Hepatocyte (in vitro differentiated cells): ENCODE data around the gene ASB9. TPM values are rescaled to one million over a fixed set of nuclear protein-coding genes. Genes with fewer than 3 reads are reported as not detected.

ENCODE experiments used
- DNase-seq: peaks from one replicate; pipeline ENCODE4 v3.0.0-alpha.2; 2016; ENCODE audit warnings: low spot score
- H2AFZ ChIP-seq: fragments of 200-600 bp; sonication (generic); 2 replicates; pipeline ENCODE4 v1.6.0; 2016; ENCODE audit warnings: antibody characterized with exemption, mild to moderate bottlenecking
- H3K27ac ChIP-seq: fragments of 200-600 bp; sonication (generic); 2 replicates; pipeline ENCODE4 v1.5.1; 2016; ENCODE audit warnings: mild to moderate bottlenecking
- H3K27me3 ChIP-seq: fragments of 200-600 bp; sonication (generic); 2 replicates; pipeline ENCODE4 v1.6.1; 2016
- H3K36me3 ChIP-seq: fragments of 200-600 bp; sonication (generic); replicated peaks from 2 replicates; pipeline ENCODE4 v1.5.1; 2016; ENCODE audit warnings: low read depth; ENCODE audit not compliant: insufficient read depth
- H3K4me1 ChIP-seq: fragments of 200-600 bp; sonication (generic); 2 replicates; pipeline ENCODE4 v1.5.1; 2016; ENCODE audit warnings: mild to moderate bottlenecking, moderate library complexity; ENCODE audit not compliant: insufficient read depth
- H3K4me2 ChIP-seq: fragments of 200-600 bp; sonication (generic); 2 replicates; pipeline ENCODE4 v1.6.0; 2016
- H3K4me3 ChIP-seq: fragments of 200-600 bp; sonication (generic); 2 replicates; pipeline ENCODE4 v1.5.1; 2016; ENCODE audit warnings: mild to moderate bottlenecking
- H3K79me2 ChIP-seq: fragments of 200-600 bp; sonication (generic); 2 replicates; pipeline ENCODE4 v1.6.0; 2017; ENCODE audit warnings: mild to moderate bottlenecking
- H3K9me2 ChIP-seq: fragments of 200-600 bp; sonication (generic); replicated peaks from 2 replicates; pipeline ENCODE4 v1.6.0; 2017; ENCODE audit warnings: mild to moderate bottlenecking; ENCODE audit not compliant: insufficient read depth
- H3K9me3 ChIP-seq: fragments of 200-600 bp; sonication (generic); 2 replicates; pipeline ENCODE4 v1.5.1; 2016; ENCODE audit warnings: low read depth, mild to moderate bottlenecking
- H4K20me1 ChIP-seq: fragments of 200-600 bp; sonication (generic); 2 replicates; pipeline ENCODE4 v1.6.0; 2016; ENCODE audit warnings: mild to moderate bottlenecking; ENCODE audit not compliant: insufficient read depth, poor library complexity, severe bottlenecking
- CTCF ChIP-seq: fragments of 200-600 bp; sonication (generic); IDR thresholded peaks from 2 replicates; pipeline ENCODE4 v1.5.1; 2016; ENCODE audit warnings: antibody characterized with exemption, mild to moderate bottlenecking; ENCODE audit not compliant: poor library complexity
- EZH2 ChIP-seq: fragments of 200-600 bp; sonication (generic); IDR thresholded peaks from 2 replicates; pipeline ENCODE4 v1.6.1; 2016; ENCODE audit warnings: antibody characterized with exemption, mild to moderate bottlenecking, borderline replicate concordance
- EZH2phosphoT487 ChIP-seq: fragments of 200-600 bp; sonication (generic); IDR thresholded peaks from one replicate; pipeline ENCODE4 v1.6.1; 2018; ENCODE audit warnings: antibody characterized with exemption, mild to moderate bottlenecking, low read depth, moderate library complexity; ENCODE audit not compliant: unreplicated experiment, severe bottlenecking
- WGBS: methylation state at CpG from one replicate; pipeline ENCODE4 v1.1.6; 2016; ENCODE audit warnings: low lambda C conversion rate; ENCODE audit errors: missing lambda C conversion rate; 5-methylcytosine and 5-hydroxymethylcytosine counted together
- polyA plus RNA-seq: library from polyadenylated mRNA; unstranded; fragments of >200 nt; fragmentation: Nextera tagmentation; extraction: Ambion mirVana; gene quantifications from 2 replicates; pipeline ENCODE4 v1.2.1, GENCODE V29; 2016
- total RNA-seq: library from RNA; depleted of rRNA; stranded (reverse); fragments of >200 nt; gene quantifications from 2 replicates; pipeline ENCODE4 v1.2.3, GENCODE V29; 2014

The ASB9 gene
- total and polyA plus RNA-seq, 2 experiments from 2014 or later = 4.7 to 6.0 TPM

- DNase-seq = peak; percentile 59
- H2AFZ ChIP-seq = no peak overlapping the region
Observed at GRCh38 chrX:15301924-15302323, 32.0 kb upstream of the ASB9 start.

GRCh38 chrX:15299941-15300851, 30.3 kb upstream of the ASB9 start:
- 65% methylated on average over 4 of the region's 4 CpGs for WGBS
- peak; percentile 28 for DNase-seq
- H3K27ac ChIP-seq = no peak overlapping the region

More at GRCh38 chrX:15301924-15302323, 32.0 kb upstream of the ASB9 start:
- H3K4me2 ChIP-seq = no peak overlapping the region
- H3K4me1 ChIP-seq = no peaks in the 10 kb centered on the region
- no peaks in the 10 kb centered on the region for H3K36me3 ChIP-seq
- TF ChIP-seq EZH2 (no peak), CTCF (no peak), EZH2phosphoT487 (no peak)
- H3K9me3 ChIP-seq = no peaks in the 10 kb centered on the region
- no peaks in the 10 kb centered on the region for H3K79me2 ChIP-seq
- H3K27me3 ChIP-seq = no peaks in the 10 kb centered on the region
- H3K4me3 ChIP-seq = no peak overlapping the region
- H4K20me1 ChIP-seq = no peaks in the 10 kb centered on the region
- WGBS = 49% methylated on average over 4 of the region's 4 CpGs
- H3K27ac ChIP-seq = peak overlapping the region; percentile 63
- no peaks in the 10 kb centered on the region for H3K9me2 ChIP-seq

GRCh38 chrX:15298780-15299179, 28.9 kb upstream of the ASB9 start:
- TF ChIP-seq CTCF = no peak
- TF ChIP-seq EZH2 = no peak
- no peak for TF ChIP-seq EZH2phosphoT487
- H3K4me1 ChIP-seq = no peaks in the 10 kb centered on the region
- no peak overlapping the region for H3K4me3 ChIP-seq
- no peaks in the 10 kb centered on the region for H3K9me2 ChIP-seq
- no peaks in the 10 kb centered on the region for H3K9me3 ChIP-seq
- H3K27ac ChIP-seq = no peak overlapping the region
- H3K79me2 ChIP-seq = no peaks in the 10 kb centered on the region
- H2AFZ ChIP-seq = no peak overlapping the region
- H4K20me1 ChIP-seq = no peaks in the 10 kb centered on the region
- no peak for DNase-seq
- WGBS = 91% methylated on average over 3 of the region's 3 CpGs
- no peak overlapping the region for H3K4me2 ChIP-seq
- H3K27me3 ChIP-seq = no peaks in the 10 kb centered on the region
- H3K36me3 ChIP-seq = no peaks in the 10 kb centered on the region

More at GRCh38 chrX:15299941-15300851, 30.3 kb upstream of the ASB9 start:
- H3K9me2 ChIP-seq = no peaks in the 10 kb centered on the region
- no peaks in the 10 kb centered on the region for H3K36me3 ChIP-seq
- H4K20me1 ChIP-seq = no peaks in the 10 kb centered on the region
- H3K9me3 ChIP-seq = no peaks in the 10 kb centered on the region
- TF ChIP-seq CTCF = peak; percentile 67
- TF ChIP-seq EZH2phosphoT487 = no peak
- H3K4me2 ChIP-seq = no peak overlapping the region
- H3K27me3 ChIP-seq = no peaks in the 10 kb centered on the region
- no peak overlapping the region for H2AFZ ChIP-seq
- H3K79me2 ChIP-seq = no peaks in the 10 kb centered on the region
- no peaks in the 10 kb centered on the region for H3K4me1 ChIP-seq
- H3K4me3 ChIP-seq = no peak overlapping the region
